Activated CD4-positive, alpha-beta T cell treated with anti-CD3 and anti-CD28 coated beads, Interleukin-2, Interleukin-6, amounts not matched to agents 100 ng/mL and 50 ng/mL, durations not matched to agents 16 hours and 8 hours (primary cell): ENCODE measurements around the gene SLC27A2.

Experiments
- DNase-seq: peaks from one replicate; pipeline ENCODE4 v3.0.0-alpha.2; 2020

SLC27A2 gene

DNA sequence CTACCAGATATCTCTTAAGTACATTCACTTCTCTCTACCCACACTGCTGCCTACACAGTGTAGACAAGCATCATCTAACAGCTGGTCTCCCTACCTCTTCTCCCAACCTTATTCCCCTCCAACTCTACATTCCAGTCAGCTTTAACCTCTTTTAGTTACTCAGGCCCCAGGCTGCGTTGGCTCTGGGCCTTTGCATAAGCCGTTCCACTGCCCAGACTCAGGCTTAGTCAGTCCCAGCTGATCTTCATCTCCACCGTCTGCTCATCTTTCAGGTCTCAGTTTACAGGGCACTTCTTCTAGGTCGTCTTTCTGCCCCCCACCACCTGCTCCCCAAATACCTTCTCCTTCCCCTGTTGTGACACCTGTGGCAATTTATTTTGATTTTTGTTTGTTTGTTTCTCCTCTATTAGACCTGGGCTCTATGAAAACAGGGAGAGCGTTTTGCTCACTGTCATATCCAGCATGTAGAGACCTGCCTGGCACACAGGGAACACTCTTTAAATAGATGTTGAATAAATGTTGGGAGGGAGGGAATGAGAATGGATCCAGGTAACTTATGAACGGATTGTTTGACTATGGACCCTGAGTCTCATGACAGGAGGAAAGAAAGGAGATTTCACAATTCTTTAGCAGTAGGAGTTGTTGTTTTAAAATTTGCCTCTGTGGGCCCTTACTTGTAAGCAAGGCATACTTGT lies 11.1 kb downstream of the SLC27A2 start:
- no peak for DNase-seq

DNA sequence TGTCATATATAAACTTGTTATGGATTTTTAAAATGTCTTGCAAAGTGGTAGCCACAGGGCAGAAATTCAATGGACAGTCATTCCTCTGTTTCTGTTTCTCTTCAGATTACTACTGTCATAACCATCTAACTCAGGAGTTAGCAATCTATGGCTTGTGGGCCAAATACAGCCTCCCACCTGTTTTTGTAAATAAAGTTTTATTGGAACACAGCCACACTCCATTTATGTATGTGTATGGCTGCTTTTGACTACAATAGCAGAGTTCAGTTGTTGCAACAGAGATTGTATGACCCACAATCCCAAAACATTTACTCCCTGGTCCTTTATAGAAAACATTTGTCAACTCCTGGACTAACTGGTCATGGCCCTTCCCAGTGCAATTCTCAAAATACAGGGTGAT lies 20.0 kb downstream of the SLC27A2 start:
- DNase-seq: no peak

DNA sequence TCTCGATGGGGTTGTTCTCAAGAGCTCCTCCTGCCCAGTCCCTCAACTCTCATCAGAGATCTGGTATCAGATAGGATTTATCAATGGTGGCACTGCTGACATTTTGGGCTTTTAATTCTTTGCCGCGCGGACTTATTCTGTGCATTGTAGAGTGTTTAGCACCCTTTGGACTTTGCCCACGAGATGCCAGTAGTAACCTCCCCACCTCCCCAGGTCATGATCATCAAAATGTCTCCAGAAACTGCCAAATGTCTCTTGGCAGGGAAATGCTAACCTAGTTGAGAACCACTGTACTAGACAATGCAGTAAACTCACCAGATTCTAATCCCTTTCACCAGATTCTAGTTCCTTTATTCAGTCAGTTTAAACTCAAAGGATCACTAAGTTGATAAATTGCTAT lies 24.0 kb downstream of the SLC27A2 start:
- DNase-seq: no peak

DNA sequence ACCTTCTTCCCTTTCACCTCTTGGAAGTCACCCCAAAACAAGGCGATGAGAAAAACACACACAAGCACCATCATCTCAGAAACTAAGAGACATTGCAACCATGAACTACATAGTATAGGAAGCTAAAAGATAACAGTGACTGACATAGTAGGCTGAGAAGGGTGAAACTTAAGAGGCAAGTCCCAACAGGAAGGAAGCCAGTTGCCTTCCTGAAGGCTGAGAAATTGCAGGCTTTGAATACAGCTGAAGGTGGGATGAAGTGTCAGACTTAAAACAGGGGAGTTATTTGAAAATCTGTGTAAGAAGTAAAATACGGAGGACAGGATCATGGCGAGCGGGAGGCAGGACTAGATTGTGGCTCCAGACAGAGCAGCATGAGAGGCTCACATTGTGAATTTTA lies 27.8 kb downstream of the SLC27A2 start:
- no peak for DNase-seq

DNA sequence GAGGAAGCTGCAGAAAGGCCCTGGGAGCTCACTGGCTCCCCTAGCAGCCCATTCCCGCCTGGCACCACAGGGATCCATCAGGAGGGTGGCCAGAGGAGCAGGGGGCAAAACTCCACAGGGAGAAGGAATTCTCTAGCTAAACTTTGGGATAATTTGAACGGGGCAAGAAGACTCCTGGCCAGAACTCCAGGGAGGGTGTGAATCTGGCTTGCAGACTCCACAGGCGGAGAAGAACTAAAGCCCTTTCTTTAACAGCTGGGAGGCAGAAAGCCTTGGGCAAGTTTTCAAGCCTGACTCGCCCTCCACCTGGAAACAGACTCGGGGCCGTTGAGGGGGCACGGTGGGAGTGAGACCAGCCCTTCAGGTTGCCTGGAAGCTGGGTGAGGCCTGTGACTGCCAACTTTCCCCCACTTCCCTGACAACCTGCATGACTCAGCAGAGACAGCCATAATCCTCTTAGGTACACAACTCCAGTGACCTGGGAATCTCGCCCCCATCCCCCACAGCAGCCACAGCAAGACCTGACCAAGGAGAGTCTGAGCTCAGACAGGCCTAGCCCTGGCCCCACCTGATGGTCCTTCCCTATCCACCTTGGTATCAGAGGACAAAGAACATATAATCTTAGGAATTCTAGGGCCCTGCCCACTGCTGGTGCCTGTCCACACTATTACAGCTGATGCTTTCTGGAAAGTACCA lies 28.6 kb downstream of the SLC27A2 start:
- no peak for DNase-seq

DNA sequence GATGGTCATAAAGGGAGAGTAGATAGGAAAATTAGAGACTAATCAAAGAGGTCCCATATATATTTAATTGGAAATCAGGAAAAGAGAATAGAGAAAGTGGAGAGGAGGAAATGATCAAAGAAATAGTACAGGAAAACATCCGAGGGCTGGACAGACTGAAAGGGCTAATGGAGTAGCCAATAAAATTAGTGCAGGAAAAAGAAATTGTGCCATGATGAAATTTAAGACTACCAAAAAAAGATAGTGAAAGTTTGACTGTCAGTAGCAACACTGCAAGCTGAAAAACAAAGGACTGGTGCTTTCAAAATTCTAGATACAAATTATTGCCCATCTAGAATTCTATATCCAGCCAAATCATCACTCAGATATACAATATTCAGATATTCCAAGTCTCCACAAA lies 36.3 kb downstream of the SLC27A2 start:
- DNase-seq: no peak

DNA sequence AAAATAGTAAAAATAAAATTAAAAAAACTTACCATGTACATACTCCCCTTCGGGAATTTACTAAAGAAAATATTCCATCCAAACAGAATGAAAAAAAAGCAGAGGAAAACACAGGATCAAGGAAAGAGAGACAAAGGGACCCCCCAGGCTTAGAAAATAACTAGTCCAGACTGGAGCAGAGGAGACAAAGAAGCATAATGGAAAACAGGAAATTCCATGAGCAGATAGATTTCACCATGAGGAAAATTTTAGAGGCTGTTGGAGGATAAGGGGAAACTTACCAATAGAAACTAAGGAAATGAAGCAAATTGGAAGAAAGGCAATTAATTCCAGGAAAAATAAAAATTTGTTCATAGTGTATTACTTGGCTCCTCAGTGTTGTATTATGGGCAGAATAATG lies 36.7 kb downstream of the SLC27A2 start:
- DNase-seq: no peak

DNA sequence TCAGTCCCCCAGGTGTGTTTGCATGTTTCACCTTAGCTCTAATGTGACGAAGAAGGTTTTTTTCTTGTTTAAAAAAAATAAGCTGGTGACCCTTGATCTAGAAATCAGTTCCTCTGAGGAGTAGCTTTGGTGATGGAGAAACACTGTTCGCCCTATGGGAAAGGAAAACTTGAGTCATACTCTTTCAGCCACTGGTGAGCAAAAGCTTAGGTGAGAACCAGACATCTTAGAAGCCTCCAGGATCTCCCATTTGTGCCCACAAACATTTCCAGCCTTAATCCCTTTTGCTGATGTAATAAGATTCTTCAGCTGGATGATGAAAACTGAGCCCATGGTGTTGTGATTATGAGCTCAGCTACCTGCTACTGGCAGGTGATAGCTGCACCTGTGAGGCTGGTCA lies 37.8 kb downstream of the SLC27A2 start:
- DNase-seq: peak; percentile 12

DNA sequence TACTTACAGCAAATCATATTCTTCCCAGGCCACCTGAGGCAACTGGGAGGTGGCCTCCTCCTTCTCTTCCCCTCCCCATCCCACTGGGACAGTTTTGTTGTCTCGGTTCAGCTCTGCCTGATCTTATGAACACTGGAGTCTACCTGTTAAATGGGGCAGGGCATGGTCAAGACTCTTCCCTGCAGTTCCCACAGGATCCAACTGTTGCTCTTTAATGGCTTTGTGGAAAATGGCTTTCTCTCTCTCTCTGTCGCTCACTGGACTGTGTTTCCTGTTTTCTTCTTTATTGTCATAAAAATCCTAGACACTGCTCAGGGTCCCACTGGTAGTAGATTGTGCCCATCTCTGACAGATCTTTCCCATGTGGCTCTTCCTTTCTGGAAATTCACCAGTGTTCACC lies 40.2 kb downstream of the SLC27A2 start:
- no peak for DNase-seq

DNA sequence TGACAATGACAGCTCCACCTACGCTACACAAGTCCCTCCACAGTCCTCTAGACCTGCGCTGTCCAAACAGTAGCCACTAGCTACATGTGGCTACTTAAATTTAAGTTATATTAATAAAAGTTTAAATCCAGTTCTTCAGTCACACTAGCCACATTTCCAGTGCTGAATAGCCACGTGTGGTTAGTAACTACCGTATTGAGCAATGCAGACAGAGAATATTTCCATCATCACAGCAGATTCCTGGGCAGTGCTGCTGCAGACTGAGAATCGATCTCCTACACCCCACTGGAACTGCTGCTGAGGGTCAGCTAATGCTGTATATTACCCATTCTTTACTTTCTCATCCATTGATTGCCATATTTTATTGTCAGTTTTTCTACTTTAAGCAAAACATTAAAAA lies 42.6 kb downstream of the SLC27A2 start:
- DNase-seq: no peak

DNA sequence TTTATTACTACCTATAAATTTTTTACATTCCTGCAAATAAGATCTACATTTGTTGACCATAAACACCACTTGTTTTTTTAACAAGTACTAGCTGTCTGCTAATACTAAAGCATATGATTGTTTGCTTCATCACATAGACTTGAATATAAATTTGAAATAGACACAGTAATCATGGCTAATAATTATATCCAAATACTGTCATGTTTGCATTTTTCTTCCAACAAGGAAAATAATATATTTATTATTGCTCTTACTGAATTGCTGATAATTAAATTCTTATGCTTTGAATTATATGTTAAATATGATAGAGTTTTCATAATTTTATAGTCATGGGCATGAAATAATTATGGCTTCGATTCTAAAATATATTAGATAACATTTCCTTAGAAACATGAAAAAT lies 43.1 kb downstream of the SLC27A2 start:
- no peak for DNase-seq

DNA sequence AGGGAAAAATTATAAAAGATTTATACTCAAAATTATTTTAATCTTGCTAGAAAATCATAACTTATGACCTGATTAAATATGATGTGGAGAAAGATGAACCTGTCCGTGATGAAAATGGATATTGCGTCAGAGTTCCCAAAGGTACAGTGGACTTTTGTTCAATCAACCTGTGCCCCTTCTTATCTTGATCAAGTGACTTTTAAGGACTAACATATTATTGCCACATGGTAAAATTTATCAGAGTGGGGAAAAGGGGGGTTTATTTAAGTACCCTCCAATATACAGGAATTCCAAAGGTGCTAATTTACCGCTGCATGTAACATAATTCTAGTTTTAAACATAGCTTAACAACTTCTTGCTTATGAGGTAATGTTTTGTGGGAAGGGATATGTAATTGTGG lies 43.9 kb downstream of the SLC27A2 start:
- no peak for DNase-seq

DNA sequence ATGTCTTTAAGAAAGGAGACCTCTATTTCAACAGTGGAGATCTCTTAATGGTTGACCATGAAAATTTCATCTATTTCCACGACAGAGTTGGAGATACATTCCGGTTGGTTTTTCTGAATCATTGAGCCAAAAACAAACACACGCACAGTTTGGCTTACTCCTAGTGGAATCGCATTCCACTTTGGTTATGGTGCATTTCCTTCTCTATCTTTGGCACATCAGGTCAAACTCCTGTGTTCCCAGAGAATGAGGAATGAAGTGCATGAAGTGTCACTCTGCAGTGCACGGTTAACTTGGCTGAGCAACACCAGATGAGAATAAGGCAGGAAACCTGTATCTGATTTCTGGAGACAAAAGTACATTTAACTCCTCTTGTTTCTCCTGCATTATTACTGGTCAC lies 45.1 kb downstream of the SLC27A2 start:
- no peak for DNase-seq

DNA sequence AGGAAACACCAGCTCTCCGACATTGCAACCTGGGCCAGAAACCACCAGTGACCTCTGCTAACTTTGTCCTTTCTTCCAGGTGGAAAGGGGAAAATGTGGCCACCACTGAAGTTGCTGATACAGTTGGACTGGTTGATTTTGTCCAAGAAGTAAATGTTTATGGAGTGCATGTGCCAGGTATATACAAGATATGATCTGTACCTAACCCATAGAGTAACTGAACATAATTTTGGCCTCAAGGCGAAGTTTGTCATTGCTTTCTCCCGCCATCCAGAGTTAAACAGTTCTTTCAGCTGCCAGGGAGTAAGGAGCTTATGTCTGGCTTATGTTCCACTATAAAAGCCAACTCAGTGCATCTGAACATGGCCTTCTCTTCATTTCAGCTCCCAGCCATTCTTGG lies 46.9 kb downstream of the SLC27A2 start:
- DNase-seq: no peak

DNA sequence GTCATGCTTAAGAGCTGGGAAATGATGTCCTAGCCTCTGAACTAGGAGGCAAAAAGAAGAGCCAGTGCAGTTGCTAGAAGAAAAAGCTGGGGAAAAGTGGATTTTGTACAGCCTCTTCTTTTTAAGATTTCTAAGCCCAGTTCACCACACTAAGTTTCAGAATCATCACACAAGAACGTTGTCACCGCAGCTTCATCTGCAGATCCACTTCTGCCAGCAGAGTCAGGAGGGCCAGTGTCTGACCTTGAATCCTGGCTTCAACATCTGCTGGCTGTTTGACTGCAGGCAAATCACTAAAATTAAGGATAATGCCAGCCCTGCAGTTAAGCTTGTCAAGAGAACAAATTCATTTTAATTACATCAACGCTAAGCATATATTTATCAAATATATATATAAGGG lies 47.3 kb downstream of the SLC27A2 start:
- no peak for DNase-seq

DNA sequence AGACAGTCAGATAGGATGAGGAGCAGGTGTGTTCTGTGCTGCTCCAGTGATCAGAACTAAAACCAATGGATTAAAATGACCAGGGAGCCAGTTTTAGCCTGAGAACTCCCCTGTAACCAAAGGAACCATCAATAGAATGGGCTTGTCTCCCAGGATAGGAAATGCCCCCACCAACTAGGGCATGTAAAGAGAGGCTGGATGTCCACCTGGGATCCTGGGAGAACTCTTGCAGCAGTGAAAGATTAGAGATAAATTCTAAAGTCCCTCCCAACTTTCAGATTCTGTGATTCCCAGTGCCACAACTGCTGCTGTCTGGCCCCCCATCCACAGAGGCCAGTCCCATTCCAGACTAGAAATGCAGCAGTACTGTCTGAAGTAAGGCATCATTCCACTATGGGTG lies 49.8 kb downstream of the SLC27A2 start:
- DNase-seq: no peak

DNA sequence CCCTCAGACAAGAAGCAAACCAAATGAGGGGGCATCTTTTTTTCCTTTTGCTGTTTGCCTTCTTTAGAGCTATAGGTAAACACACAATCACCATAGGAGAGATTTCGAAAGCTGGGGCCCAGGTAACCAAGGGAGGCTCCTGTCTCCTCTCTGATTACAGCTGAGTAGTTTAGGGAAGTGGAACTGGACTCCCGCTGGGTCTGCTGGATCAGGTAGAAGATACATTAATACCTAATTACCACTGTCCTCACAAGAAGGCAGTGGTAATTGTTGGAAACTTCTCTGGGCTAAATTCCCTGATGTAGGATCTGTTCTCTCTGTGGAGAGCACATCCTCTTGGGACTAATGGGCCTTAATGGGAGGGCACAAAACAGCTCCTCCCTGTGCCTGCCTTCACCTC lies 50.8 kb downstream of the SLC27A2 start:
- DNase-seq: no peak

DNA sequence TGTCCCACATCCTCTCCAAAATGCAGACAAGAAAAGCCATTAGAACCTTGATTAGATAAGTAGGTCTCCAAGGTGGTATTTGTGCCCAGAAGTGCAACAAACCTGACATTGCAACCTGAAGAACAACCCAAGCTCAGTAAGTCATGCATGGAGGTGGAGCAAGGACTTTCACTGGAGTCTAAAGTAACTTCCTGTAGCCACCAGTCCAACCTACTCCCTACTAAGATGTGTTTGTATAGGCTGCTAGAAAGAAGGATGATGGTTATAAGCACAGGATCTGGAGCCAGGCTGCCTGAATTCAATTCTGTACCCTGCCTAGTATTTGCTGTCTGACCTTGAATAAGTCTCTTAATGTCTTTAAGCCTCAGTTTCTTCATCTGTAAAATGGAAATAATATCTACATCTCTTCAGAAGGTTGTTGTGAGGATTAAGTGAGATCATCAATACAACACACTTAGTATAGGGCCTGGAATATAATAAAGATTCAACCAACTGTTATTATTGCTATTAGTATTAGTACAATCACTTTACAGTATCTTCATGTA lies 51.3 kb downstream of the SLC27A2 start:
- no peak for DNase-seq

DNA sequence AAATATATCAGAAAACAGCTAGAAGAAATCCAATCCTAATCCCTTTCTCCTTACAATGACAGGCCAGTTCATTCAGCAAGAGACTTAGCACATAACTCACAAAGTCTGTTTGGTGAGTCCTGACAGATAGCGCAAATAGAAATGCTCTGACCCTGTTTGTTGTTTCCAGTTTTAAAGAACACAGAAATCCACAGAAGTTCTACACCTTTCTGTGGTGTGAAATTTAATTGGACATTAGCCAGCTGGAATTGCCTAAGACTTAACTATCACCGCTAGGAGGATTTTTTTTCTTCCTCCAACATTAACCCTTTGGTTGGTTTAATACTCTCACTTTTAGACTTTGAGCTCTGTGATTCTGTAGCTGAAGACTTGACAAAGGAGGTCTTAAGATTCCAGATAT lies 52.8 kb downstream of the SLC27A2 start:
- DNase-seq: no peak

DNA sequence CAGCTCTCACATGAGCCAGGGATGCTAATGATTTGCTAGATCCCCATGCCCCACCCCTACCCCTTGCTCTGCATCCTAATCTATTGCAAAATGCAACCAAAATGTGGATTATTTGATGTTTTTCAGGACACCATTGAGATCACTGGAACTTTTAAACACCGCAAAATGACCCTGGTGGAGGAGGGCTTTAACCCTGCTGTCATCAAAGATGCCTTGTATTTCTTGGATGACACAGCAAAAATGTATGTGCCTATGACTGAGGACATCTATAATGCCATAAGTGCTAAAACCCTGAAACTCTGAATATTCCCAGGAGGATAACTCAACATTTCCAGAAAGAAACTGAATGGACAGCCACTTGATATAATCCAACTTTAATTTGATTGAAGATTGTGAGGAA lies 53.8 kb downstream of the SLC27A2 start:
- no peak for DNase-seq

DNA sequence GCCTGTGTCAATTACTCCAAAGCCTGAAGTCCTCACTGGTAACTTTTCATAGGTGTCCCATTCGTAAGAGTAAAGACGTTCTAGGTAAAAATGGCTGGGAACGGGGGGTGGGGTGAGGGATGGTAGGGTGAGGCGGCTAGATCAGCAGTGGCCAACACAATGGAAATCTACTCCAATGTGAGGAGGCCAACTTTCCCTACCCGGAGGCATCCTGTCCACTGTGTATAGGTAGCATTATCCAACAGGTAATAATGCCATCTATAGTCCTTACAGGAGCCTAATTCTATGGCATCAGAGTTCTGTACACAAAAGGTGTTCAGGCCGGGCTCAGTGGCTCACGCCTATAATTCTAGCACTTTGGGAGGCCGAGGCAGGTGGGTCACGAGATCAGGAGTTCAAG lies 54.4 kb downstream of the SLC27A2 start:
- no peak for DNase-seq

DNA sequence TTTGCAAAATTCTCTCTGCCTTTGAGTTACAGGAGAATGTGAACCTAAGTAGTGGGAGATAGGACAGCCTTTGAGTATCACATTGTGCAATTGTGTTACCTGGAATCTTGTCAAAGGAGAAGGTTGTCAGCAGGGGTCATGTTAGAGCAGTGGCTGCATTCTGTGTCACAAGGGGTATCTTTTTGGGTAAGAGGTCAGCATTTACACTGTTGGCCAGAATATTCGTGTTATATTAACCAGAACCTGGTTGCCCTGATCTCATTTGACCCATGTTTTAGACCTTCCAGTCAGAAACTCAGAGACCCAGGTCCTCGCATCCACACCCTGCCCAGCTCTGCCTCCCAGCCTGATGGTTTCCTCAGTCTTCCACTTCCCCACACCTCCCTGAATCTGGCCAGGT lies 56.3 kb downstream of the SLC27A2 start:
- DNase-seq: no peak

DNA sequence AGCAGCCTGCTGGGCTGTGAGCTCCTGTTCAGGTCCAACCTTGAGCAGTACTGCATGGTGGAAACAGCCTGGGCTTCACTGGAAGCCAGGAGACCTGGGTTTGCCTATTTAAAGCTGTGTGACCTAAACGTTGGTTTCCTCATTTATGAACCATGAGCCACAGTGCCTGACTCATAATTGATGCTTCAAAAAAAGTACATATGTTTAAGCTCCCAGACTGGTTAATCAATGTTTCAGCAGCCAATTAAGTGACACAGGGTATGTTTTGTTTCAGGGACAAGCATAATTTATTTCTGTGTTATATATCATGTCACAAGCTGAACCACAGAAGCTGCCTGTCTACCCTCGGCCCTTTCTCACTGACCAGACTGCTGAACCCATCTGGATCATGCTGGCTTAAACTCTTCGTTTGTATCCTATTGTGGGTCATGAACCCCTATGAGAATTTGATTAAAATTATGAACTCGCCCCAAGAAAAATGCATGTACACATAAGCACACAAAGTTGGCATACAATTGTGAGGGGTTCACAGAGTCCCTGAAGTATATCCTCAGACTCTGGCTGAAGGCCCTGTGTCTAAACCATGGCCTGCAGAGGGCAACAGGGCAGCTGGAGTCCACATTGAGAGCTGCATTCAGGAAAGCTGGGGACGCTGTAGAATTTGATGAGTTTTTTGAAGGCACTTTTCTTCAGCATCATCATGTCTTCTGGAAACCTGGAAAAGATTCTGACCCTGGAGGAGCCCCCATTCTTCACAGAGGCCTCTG lies 59.9 kb downstream of the SLC27A2 start:
- peak; percentile 49 for DNase-seq

DNA sequence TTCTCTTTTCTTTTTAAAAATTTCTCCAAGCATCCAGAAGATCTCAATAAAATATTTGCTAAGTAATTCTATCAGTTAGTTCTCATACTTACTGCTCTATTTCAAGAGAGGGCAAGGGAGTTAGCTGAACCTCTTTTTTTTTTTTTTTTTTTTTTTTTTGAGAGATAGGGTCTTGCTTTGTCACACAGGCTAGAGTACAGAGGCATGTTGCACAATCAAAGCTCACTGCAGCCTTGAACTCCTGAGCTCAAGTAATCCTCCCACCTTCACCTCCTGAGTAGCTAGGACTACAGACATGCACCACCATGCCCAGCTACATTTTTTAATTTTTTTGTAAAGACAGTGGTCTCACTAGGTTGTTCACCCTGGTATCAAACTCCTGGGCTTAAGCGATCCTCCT lies 62.2 kb downstream of the SLC27A2 start:
- no peak for DNase-seq
